ENCODE measurements around the gene CYFIP2.

CYFIP2 gene

DNA sequence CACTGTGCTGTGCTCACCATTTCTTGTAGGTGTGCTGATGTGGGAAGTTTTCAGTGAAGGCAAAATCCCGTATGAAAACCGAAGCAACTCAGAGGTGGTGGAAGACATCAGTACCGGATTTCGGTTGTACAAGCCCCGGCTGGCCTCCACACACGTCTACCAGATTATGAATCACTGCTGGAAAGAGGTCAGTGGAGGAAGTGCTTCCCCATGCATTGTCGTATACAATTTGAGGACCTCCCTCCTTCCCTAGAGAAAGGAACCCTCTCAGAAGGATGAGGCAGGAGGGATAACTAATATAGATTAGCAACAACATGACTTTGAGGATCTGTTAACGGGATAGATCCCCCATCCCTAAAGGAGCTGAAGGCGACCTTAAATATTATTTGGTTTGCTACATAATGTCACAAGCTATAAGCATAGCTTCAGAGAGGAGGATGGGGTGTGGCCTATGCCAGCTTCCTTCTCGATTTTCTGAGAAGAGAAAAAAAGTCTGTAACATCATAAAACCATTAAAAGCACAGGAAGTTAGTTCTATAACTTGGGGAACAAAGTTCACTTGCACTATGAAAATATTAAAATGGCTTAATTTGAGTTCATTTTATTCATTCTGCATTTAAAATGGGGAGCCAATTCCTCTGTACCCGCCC is 17.0 kb upstream of the CYFIP2 start:
- TF ChIP-seq EZH2 (IDR thresholded peaks at IDR 0.05; ENCODE audit: borderline replicate concordance, low read length): no peak
- TF ChIP-seq, protein P1, sequence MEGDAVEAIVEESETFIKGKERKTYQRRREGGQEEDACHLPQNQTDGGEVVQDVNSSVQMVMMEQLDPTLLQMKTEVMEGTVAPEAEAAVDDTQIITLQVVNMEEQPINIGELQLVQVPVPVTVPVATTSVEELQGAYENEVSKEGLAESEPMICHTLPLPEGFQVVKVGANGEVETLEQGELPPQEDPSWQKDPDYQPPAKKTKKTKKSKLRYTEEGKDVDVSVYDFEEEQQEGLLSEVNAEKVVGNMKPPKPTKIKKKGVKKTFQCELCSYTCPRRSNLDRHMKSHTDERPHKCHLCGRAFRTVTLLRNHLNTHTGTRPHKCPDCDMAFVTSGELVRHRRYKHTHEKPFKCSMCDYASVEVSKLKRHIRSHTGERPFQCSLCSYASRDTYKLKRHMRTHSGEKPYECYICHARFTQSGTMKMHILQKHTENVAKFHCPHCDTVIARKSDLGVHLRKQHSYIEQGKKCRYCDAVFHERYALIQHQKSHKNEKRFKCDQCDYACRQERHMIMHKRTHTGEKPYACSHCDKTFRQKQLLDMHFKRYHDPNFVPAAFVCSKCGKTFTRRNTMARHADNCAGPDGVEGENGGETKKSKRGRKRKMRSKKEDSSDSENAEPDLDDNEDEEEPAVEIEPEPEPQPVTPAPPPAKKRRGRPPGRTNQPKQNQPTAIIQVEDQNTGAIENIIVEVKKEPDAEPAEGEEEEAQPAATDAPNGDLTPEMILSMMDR (IDR thresholded peaks at IDR 0.05; ENCODE audit: low read length): no peak
- H3K9me3 ChIP-seq (ENCODE audit: low read length): no peaks in the 10 kb centered on the region
- no peaks in the 10 kb centered on the region for H4K20me1 ChIP-seq (ENCODE audit: insufficient read depth, low read length)
- no peaks in the 10 kb centered on the region for H3K9me2 ChIP-seq (ENCODE audit: low read depth, low read length)
- H3K36me3 ChIP-seq (ENCODE audit: insufficient read depth, low read length): peaks cover 88% of the 10 kb centered on the region
- no peak overlapping the region for H2AFZ ChIP-seq (ENCODE audit: low read length)
- H3K79me2 ChIP-seq (ENCODE audit: insufficient read depth, low read length): no peaks in the 10 kb centered on the region
- no peaks in the 10 kb centered on the region for H3F3A ChIP-seq (ENCODE audit: insufficient read depth, low read length)
- H3K4me3 ChIP-seq (ENCODE audit: low read depth, low read length, poor library complexity, severe bottlenecking): no peak overlapping the region
- H3K9ac ChIP-seq (ENCODE audit: low read length): no peak overlapping the region
- H3K27ac ChIP-seq (ENCODE audit: low read depth, low read length, poor library complexity, severe bottlenecking): no peak overlapping the region
- H3K4me1 ChIP-seq (ENCODE audit: insufficient read depth, low read length, severe bottlenecking): peaks cover 7% of the 10 kb centered on the region
- H3K4me2 ChIP-seq (ENCODE audit: low read length): no peak overlapping the region
- H3K27me3 ChIP-seq (ENCODE audit: insufficient read depth, low read length): no peaks in the 10 kb centered on the region

DNA sequence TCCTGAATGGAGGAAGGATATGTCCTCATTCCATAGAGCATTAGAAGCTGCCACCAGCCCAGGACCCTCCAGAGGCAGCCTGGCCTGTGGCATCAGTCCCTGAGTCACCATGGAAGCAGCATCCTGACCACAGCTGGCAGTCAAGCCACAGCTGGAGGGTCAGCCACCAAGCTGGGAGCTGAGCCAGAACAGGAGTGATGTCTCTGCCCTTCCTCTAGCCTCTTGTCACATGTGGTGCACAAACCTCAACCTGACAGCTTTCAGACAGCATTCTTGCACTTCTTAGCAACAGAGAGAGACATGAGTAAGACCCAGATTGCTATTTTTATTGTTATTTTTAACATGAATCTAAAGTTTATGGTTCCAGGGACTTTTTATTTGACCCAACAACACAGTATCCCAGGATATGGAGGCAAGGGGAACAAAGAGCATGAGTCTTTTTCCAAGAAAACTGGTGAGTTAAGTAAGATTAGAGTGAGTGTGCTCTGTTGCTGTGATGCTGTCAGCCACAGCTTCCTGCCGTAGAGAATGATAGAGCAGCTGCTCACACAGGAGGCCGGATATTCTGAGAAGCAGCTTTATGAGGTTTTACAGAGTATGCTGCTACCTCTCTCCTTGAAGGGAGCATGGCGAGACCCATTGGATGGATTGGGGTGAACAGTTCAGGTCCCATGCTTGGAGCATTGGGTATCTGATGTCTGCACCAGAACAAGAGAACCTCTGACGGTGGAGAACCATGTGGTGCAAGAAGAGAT is 13.0 kb upstream of the CYFIP2 start:
- Histone ChIP-seq H3K27ac (ENCODE audit: low read depth, low read length, poor library complexity, severe bottlenecking) (peak overlapping the region; percentile 31), H3K4me3 (ENCODE audit: low read depth, low read length, poor library complexity, severe bottlenecking) (no peak overlapping the region), H3K9me3 (ENCODE audit: low read length) (no peaks in the 10 kb centered on the region), H3K36me3 (ENCODE audit: insufficient read depth, low read length) (peaks cover 66% of the 10 kb centered on the region), H3K79me2 (ENCODE audit: insufficient read depth, low read length) (no peaks in the 10 kb centered on the region), H4K20me1 (ENCODE audit: insufficient read depth, low read length) (no peaks in the 10 kb centered on the region), H3K4me2 (ENCODE audit: low read length) (0 out of 2 replicates have a peak overlapping the region, but pooled peaks have one; percentile 5), H3K4me1 (ENCODE audit: insufficient read depth, low read length, severe bottlenecking) (peaks cover 7% of the 10 kb centered on the region), H3F3A (ENCODE audit: insufficient read depth, low read length) (no peaks in the 10 kb centered on the region), H3K9ac (ENCODE audit: low read length) (no peak overlapping the region; the same call in 1 of the 2 replicates), H2AFZ (ENCODE audit: low read length) (no peak overlapping the region), H3K27me3 (ENCODE audit: insufficient read depth, low read length) (no peaks in the 10 kb centered on the region), H3K9me2 (ENCODE audit: low read depth, low read length) (no peaks in the 10 kb centered on the region)
- TF ChIP-seq EZH2 (IDR thresholded peaks at IDR 0.05; ENCODE audit: borderline replicate concordance, low read length): no peak
- TF ChIP-seq, protein P1 (IDR thresholded peaks at IDR 0.05; ENCODE audit: low read length): no peak

- no peak overlapping the region for H3K4me3 ChIP-seq (ENCODE audit: low read depth, low read length, poor library complexity, severe bottlenecking)
- H2AFZ ChIP-seq (ENCODE audit: low read length): no peak overlapping the region
- no peak for TF ChIP-seq EZH2 (IDR thresholded peaks at IDR 0.05; ENCODE audit: borderline replicate concordance, low read length)
- TF ChIP-seq, protein P1 (IDR thresholded peaks at IDR 0.05; ENCODE audit: low read length): peak; percentile 99
- H3K27ac ChIP-seq (ENCODE audit: low read depth, low read length, poor library complexity, severe bottlenecking): no peak overlapping the region
- no peaks in the 10 kb centered on the region for H3K27me3 ChIP-seq (ENCODE audit: insufficient read depth, low read length)
- no peaks in the 10 kb centered on the region for H3F3A ChIP-seq (ENCODE audit: insufficient read depth, low read length)
- H3K9me2 ChIP-seq (ENCODE audit: low read depth, low read length): no peaks in the 10 kb centered on the region
- H3K79me2 ChIP-seq (ENCODE audit: insufficient read depth, low read length): no peaks in the 10 kb centered on the region
- no peaks in the 10 kb centered on the region for H3K9me3 ChIP-seq (ENCODE audit: low read length)
- no peak overlapping the region for H3K9ac ChIP-seq (ENCODE audit: low read length)
- H3K4me2 ChIP-seq (ENCODE audit: low read length): no peak overlapping the region
- no peaks in the 10 kb centered on the region for H4K20me1 ChIP-seq (ENCODE audit: insufficient read depth, low read length)
- peaks cover 7% of the 10 kb centered on the region for H3K4me1 ChIP-seq (ENCODE audit: insufficient read depth, low read length, severe bottlenecking)
- H3K36me3 ChIP-seq (ENCODE audit: insufficient read depth, low read length): peaks cover 60% of the 10 kb centered on the region
Measured at GRCh38 chr5:157253547-157253946, 12.4 kb upstream of the CYFIP2 start.
